T follicular helper cell (primary cell): ENCODE data around the gene WDR75.

ENCODE experiments used
- DNase-seq: peaks from one replicate; pipeline ENCODE4 v3.0.0-alpha.2; 2020; ENCODE audit warnings: low read depth

The WDR75 gene

GRCh38 chr2:189500456-189501160, 59.3 kb downstream of the WDR75 start:
- DNase-seq, result no peak

GRCh38 chr2:189501487-189501886, 60.2 kb downstream of the WDR75 start:
- no peak for DNase-seq

- DNase-seq, result no peak
Observed at GRCh38 chr2:189502714-189503113, 61.4 kb downstream of the WDR75 start.

- DNase-seq, result no peak
Observed at GRCh38 chr2:189504238-189504637, 63.0 kb downstream of the WDR75 start.

- DNase-seq, result no peak
Observed at GRCh38 chr2:189505492-189505891, 64.2 kb downstream of the WDR75 start.

GRCh38 chr2:189506514-189506976, 65.3 kb downstream of the WDR75 start:
- DNase-seq, result no peak

- no peak for DNase-seq
Observed at GRCh38 chr2:189511210-189511959, 70.1 kb downstream of the WDR75 start.

GRCh38 chr2:189511960-189512319, 70.7 kb downstream of the WDR75 start:
- no peak for DNase-seq

- DNase-seq, result no peak
Observed at GRCh38 chr2:189512879-189513278, 71.6 kb downstream of the WDR75 start.

GRCh38 chr2:189514104-189514503, 72.8 kb downstream of the WDR75 start:
- no peak for DNase-seq

GRCh38 chr2:189515264-189515663, 74.0 kb downstream of the WDR75 start:
- DNase-seq, result no peak

GRCh38 chr2:189516546-189516945, 75.3 kb downstream of the WDR75 start:
- DNase-seq, result no peak

- DNase-seq, result no peak
Observed at GRCh38 chr2:189517847-189518535, 76.7 kb downstream of the WDR75 start.

- DNase-seq, result no peak
Observed at GRCh38 chr2:189519631-189520387, 78.5 kb downstream of the WDR75 start.

- DNase-seq, result no peak
Observed at GRCh38 chr2:189521699-189522434, 80.6 kb downstream of the WDR75 start.

- DNase-seq, result no peak
Observed at GRCh38 chr2:189522435-189523151, 81.3 kb downstream of the WDR75 start.

GRCh38 chr2:189524746-189525145, 83.5 kb downstream of the WDR75 start:
- DNase-seq, result no peak
